MCF 10A (cell line): ENCODE results near the gene RACK1. TPM values are rescaled to one million over a fixed set of nuclear protein-coding genes. Genes with fewer than 3 reads are reported as not detected.
"Not testable (repeated sequence)": the region's sequence is repeated elsewhere in the genome, so short reads cannot be mapped to it uniquely, and the experiment has no call there.

Experiments
- BruUV-seq: library from RNA; stranded (reverse); fragments of 400-500 nt; replicated peaks from 2 replicates; lab custom pipeline; 2021; lab: Mats Ljungman, UMichigan
- CTCF ChIA-PET: fragments of 300-600 bp; sonication (Branson Sonifier 250); formaldehyde crosslinking; extraction: SDS; loops from one replicate; lab custom pipeline; 2021; ENCODE audit warnings: antibody characterized with exemption, inconsistent platforms; lab: Yijun Ruan, JAX
- POLR2A ChIA-PET: fragments of 300-600, 350-650 bp; sonication (Branson Sonifier 250); formaldehyde crosslinking; extraction: SDS; loops from one replicate; lab custom pipeline; 2020; ENCODE audit warnings: antibody characterized with exemption, inconsistent platforms; lab: Yijun Ruan, JAX
- DNase-seq: peaks from one replicate; pipeline ENCODE4 v3.0.0-alpha.2; 2018; ENCODE audit not compliant: unreplicated experiment
- H3K27ac Mint-ChIP-seq: one replicate; pipeline ENCODE4 v1.8.0; 2022; ENCODE audit warnings: mild to moderate bottlenecking, low read depth, mixed read lengths; ENCODE audit not compliant: unreplicated experiment
- H3K27me3 Mint-ChIP-seq: one replicate; pipeline ENCODE4 v1.8.0; 2022; ENCODE audit warnings: mixed read lengths; ENCODE audit not compliant: insufficient read depth, unreplicated experiment
- H3K36me3 Mint-ChIP-seq: one replicate; pipeline ENCODE4 v1.8.0; 2022; ENCODE audit warnings: mild to moderate bottlenecking, moderate library complexity, mixed read lengths; ENCODE audit not compliant: insufficient read depth, unreplicated experiment
- H3K4me1 Mint-ChIP-seq: one replicate; pipeline ENCODE4 v1.8.0; 2022; ENCODE audit warnings: mixed read lengths; ENCODE audit not compliant: insufficient read depth, unreplicated experiment
- H3K4me3 Mint-ChIP-seq: one replicate; pipeline ENCODE4 v1.8.0; 2022; ENCODE audit warnings: mild to moderate bottlenecking, moderate library complexity, mixed read lengths; ENCODE audit not compliant: unreplicated experiment
- H3K9me3 Mint-ChIP-seq: one replicate; pipeline ENCODE4 v1.8.0; 2022; ENCODE audit warnings: mixed read lengths; ENCODE audit not compliant: unreplicated experiment
- intact Hi-C: fragments of 100-400 bp; cut with micrococcal nuclease; formaldehyde crosslinking; loops from 2 replicates; pipeline ENCODE4 v1.14.1; 2022
- total RNA-seq: library from RNA; stranded (reverse); gene quantifications from 2 replicates; pipeline ENCODE4 v1.2.3, GENCODE V29; 2022
- TF ChIP-seq, protein P1 (sequence below): fragments of 200-600 bp; IDR thresholded peaks from one replicate; pipeline ENCODE4 v1.8.0; 2022; ENCODE audit warnings: antibody characterized with exemption, mild to moderate bottlenecking; ENCODE audit not compliant: unreplicated experiment

RACK1 gene
- total RNA-seq, 1 experiment from 2014 or later = 4,050 TPM

DNA sequence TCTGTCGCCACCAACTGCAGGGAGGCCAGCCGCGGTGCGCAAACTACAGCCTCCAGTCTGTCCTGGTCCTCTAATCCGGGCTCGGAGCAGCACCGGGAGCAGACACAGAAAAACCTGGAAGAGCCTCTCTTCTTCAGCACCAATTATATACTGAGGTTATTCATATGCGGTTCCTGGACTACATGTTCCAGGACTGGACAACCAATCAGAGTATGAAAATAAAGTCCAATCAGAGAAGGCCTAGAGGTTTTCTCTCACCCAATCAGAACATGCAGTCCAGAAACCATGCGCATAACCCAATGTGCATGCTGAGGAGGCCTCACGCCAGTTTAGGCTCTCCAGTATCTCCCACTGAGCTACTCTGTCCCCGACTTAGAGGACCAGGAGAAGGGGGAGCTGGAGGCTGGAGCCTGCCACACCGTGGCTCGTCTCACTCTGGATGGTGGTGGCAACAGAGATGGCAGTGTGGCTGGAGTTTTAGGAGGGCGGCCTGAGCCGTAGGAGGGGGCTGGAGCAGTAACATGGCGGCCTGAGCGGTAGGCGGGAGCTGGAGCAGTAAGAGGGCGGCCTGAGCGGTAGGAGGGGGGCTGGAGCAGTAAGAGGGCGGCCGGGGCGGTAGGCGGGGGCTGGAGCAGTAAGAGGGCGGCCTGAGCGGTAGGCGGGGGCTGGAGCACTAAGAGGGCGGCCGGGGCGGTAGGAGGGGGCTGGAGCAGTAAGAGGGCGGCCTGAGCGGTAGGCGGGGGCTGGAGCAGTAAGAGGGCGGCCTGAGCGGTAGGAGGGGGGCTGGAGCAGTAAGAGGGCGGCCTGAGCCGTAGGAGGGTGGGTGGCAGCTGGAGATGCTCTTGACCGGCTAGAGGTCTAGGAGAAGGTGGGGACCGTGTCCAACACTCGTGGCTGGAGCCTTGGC is 37.6 kb upstream of the RACK1 start:
- CTCF ChIA-PET = no interaction called here
- TF ChIP-seq, protein P1, sequence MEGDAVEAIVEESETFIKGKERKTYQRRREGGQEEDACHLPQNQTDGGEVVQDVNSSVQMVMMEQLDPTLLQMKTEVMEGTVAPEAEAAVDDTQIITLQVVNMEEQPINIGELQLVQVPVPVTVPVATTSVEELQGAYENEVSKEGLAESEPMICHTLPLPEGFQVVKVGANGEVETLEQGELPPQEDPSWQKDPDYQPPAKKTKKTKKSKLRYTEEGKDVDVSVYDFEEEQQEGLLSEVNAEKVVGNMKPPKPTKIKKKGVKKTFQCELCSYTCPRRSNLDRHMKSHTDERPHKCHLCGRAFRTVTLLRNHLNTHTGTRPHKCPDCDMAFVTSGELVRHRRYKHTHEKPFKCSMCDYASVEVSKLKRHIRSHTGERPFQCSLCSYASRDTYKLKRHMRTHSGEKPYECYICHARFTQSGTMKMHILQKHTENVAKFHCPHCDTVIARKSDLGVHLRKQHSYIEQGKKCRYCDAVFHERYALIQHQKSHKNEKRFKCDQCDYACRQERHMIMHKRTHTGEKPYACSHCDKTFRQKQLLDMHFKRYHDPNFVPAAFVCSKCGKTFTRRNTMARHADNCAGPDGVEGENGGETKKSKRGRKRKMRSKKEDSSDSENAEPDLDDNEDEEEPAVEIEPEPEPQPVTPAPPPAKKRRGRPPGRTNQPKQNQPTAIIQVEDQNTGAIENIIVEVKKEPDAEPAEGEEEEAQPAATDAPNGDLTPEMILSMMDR = no peak
- no peak for DNase-seq
- no peak overlapping the region for H3K4me3 Mint-ChIP-seq
- intact Hi-C loops = no loop called here
- no peaks in the 10 kb centered on the region for H3K4me1 Mint-ChIP-seq
- no peaks in the 10 kb centered on the region for H3K9me3 Mint-ChIP-seq
- H3K27me3 Mint-ChIP-seq = no peaks in the 10 kb centered on the region
- no TSS peak for BruUV-seq
- POLR2A ChIA-PET = no interaction called here
- H3K36me3 Mint-ChIP-seq = no peaks in the 10 kb centered on the region
- no peak overlapping the region for H3K27ac Mint-ChIP-seq

DNA sequence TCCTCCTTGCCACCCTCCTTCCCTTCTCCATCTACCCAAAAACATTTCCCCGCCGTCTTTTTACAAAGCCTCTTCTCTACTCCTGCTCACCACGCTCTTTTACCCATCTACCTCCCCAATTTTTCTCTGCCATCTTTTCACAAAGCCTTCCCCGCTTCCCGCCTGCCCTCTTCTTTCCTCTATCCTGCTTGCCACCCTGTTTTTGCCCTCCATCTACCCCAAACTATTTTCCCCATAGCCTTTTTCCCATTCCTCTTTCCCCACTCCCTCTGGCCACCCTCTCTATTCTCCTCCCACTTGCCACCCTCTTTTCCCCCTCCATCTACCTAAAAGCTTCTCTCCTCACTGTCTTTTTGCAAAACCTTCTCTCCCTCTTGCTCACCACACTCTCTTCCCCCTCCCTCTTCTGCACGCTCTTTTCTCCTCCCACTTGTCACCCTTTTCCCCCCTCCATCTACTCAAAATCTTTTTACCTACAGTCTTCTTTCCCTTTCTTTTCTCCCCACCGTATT is 36.6 kb upstream of the RACK1 start:
- Mint-ChIP-seq H3K36me3 (no peaks in the 10 kb centered on the region), H3K27ac (no peak overlapping the region), H3K9me3 (no peaks in the 10 kb centered on the region), H3K27me3 (no peaks in the 10 kb centered on the region), H3K4me1 (no peaks in the 10 kb centered on the region), H3K4me3 (no peak overlapping the region)
- CTCF ChIA-PET = no interaction called here
- no peak for DNase-seq
- intact Hi-C loops = no loop called here
- BruUV-seq = no TSS peak
- TF ChIP-seq, protein P1 = no peak
- POLR2A ChIA-PET = no interaction called here

DNA sequence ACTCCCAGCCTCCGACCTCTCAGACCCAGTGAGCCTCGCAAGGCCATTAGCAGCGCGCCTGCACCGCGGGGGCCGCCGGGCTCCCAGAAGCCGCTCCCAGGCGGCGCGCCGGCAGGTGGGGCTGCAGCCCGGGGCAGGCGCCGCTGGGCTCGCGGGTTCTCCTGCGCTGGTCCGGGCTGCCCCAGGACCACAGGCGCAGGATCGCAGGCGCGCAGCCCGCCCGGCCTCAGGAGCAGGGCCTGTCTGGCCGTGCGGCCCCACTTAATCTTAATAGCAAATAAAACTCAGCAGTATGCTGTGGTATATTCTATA is 29.7 kb upstream of the RACK1 start:
- POLR2A ChIA-PET = interaction anchor here (1.3 kb wide), 1 partner anchor 13 kb away, joined by 4 read pairs; no protein-coding TSS in a partner anchor
- H3K27me3 Mint-ChIP-seq, H3K4me3 Mint-ChIP-seq, H3K9me3 Mint-ChIP-seq, H3K4me1 Mint-ChIP-seq, CTCF ChIA-PET, intact Hi-C loops, H3K36me3 Mint-ChIP-seq, DNase-seq, BruUV-seq, H3K27ac Mint-ChIP-seq: not testable (repeated sequence)

DNA sequence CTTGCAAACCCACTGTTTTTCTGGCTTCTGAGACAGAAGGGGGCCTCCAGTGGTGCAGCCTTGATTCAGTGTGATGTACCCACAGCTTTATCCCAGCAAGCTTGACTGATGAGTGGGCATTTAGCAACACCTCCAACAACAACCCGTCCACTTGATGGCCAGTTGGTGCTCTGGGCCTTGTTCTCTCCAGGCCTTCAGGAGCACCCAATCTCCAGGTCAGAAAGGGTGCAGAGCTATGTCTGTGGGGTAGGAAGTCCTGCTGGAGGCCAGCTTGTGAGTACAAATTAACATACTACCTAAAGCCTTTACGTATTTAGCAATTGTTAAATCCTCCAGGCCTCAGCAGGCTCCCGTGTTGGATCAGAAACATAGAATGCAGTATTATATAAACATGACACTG is 27.4 kb upstream of the RACK1 start:
- Mint-ChIP-seq H3K9me3 (no peaks in the 10 kb centered on the region), H3K4me3 (no peak overlapping the region), H3K27ac (no peak overlapping the region), H3K36me3 (peaks cover 6% of the 10 kb centered on the region), H3K4me1 (peaks cover 11% of the 10 kb centered on the region), H3K27me3 (no peaks in the 10 kb centered on the region)
- no peak for DNase-seq
- POLR2A ChIA-PET = interaction anchor here (1.2 kb wide), 1 partner anchor 10 kb away, joined by 4 read pairs; the partner anchor contains the start of gene TRIM52
- CTCF ChIA-PET = interaction anchor here (1.0 kb wide), 1 partner anchor 13 kb away, joined by 3 read pairs; no protein-coding TSS in a partner anchor
- BruUV-seq = no TSS peak
- TF ChIP-seq, protein P1 = no peak
- intact Hi-C loops = no loop called here

DNA sequence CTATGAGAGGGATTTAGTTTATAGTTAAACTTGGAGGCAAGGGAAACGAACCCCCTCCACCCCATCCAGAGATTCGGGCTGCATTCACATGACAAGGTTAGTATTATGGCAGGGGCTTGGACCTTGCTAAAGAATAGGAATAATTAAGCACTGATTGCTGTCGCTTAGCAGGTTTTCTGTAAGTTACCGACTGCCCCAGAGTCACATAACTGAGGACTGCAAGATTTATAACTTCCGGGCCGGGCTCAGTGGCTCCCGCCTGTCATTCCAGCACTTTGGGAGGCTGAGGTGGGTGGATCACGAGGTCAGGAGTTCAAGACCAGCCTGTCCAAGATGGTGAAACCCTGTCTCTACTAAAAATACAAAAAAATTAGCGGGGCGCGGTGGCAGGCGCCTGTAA is 24.2 kb upstream of the RACK1 start:
- DNase-seq, POLR2A ChIA-PET, H3K27me3 Mint-ChIP-seq, BruUV-seq, H3K27ac Mint-ChIP-seq, H3K9me3 Mint-ChIP-seq, H3K4me3 Mint-ChIP-seq, intact Hi-C loops: not testable (repeated sequence)
- H3K4me1 Mint-ChIP-seq = peaks cover 11% of the 10 kb centered on the region
- H3K36me3 Mint-ChIP-seq = peaks cover 26% of the 10 kb centered on the region
- CTCF ChIA-PET = interaction anchor here (0.6 to 0.7 kb wide), 2 partner anchors 43 to 835 kb away, joined by 3 read pairs; no protein-coding TSS in a partner anchor
